HG02759 (cell line): ENCODE measurements around the gene KLF7.

Experiments
- ATAC-seq: cut with Tn5 transposase; IDR thresholded peaks from one replicate; pipeline ENCODE4 v1.9.1; 2021; ENCODE audit warnings: mild to moderate bottlenecking, moderate library complexity; ENCODE audit not compliant: unreplicated experiment

The KLF7 gene

DNA sequence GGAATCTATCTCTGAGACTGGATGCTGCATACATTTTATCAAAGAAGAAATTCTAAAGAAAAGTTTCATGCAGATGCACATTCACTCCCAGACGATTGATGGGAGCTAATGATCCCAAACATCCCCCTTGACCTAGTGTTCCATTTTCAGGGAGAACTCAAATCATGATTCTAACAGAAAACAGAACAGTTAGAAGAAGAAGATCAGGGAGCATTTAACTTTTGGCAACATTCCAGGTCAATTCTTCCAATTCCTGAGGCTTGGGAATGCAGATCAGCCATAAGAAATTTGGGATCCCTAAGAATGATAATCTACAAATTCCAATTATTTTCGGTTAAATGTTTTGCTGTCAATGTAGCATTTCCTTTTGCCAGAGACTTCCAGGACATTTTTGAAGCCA lies 129.9 kb downstream of the KLF7 start:
- ATAC-seq: no peak

DNA sequence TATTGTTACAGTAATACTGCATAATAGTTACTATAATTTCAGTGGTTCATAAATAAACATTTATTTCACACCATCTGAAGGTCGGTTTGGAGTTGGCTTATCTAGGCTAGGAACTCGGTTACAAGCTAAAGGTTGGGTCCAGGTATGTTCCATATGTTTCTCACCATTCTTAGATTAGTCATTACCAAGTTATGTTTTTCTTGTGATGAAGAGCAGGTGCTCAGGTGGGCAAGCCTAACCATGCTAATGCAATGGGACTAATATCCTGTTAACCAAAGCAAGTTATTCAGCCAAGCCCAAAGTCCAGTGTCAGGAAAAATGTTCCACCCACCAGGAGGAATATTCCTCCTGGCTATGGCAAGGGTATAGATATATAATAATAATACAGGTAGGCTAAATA lies 133.3 kb downstream of the KLF7 start:
- no peak for ATAC-seq
